GM12878 (cell line): ENCODE measurements around the gene IPO5.

Experiments used
- CTCF ChIP-seq, 3 experiments: IDR thresholded peaks in 2 of 3; conservative IDR thresholded peaks in 1 of 3; 2 replicates each; pipeline ENCODE4 v1.5.1; 2011; ENCODE audit warnings: low read depth in 3 of 3, low read length in 3 of 3, mild to moderate bottlenecking in 3 of 3, control low read depth in 2 of 3, moderate library complexity in 2 of 3, inconsistent platforms in 1 of 3, mixed read lengths in 1 of 3; ENCODE audit not compliant: control insufficient read depth in 2 of 3, insufficient read depth in 1 of 3; ENCODE audit errors: extremely low read depth in 1 of 3
- EED ChIP-seq: sonication (generic); IDR thresholded peaks from 2 replicates; pipeline ENCODE4 v1.6.1; 2016; ENCODE audit warnings: antibody characterized with exemption, low read depth
- ETV6 ChIP-seq, 2 experiments: fragments of 450-650 bp in 1 of 2; IDR thresholded peaks in 1 of 2; conservative IDR thresholded peaks in 1 of 2; 2 replicates each; pipeline ENCODE4 v1.6.1; 2014; ENCODE audit warnings: antibody characterized with exemption in 1 of 2, borderline replicate concordance in 1 of 2, low read depth in 1 of 2, mild to moderate bottlenecking in 1 of 2, moderate library complexity in 1 of 2
- EZH2 ChIP-seq: IDR thresholded peaks from 2 replicates; pipeline ENCODE4 v1.6.1; 2012; ENCODE audit warnings: low read depth, mild to moderate bottlenecking, control low read depth, inconsistent platforms, low read length, borderline replicate concordance; ENCODE audit not compliant: control insufficient read depth
- GABPA ChIP-seq: IDR thresholded peaks from 2 replicates; pipeline ENCODE4 v1.6.1; 2014; ENCODE audit warnings: antibody characterized with exemption, low read depth, mild to moderate bottlenecking, inconsistent platforms
- MYC ChIP-seq: IDR thresholded peaks from 2 replicates; pipeline ENCODE4 v1.6.1; 2011; ENCODE audit warnings: mild to moderate bottlenecking, low read length, moderate library complexity, inconsistent platforms; ENCODE audit not compliant: insufficient read depth, insufficient replicate concordance, insufficient read length, severe bottlenecking
- NFYA ChIP-seq: IDR thresholded peaks from 2 replicates; pipeline ENCODE4 v1.6.1; 2011; ENCODE audit warnings: low read depth, mild to moderate bottlenecking, low read length, improper control_type of control experiment, borderline replicate concordance
- POLR2A ChIP-seq: IDR thresholded peaks from 2 replicates; pipeline ENCODE4 v1.6.1; 2011; ENCODE audit warnings: low read depth, mild to moderate bottlenecking, low read length
- RCOR1 ChIP-seq: conservative IDR thresholded peaks from 2 replicates; pipeline ENCODE4 v1.6.1; 2012; ENCODE audit warnings: low read depth, low read length, improper control_type of control experiment
- REST ChIP-seq: IDR thresholded peaks from 2 replicates; pipeline ENCODE4 v1.6.1; 2012; ENCODE audit warnings: mild to moderate bottlenecking, low read depth, low read length
- TAF1 ChIP-seq: IDR thresholded peaks from 2 replicates; pipeline ENCODE4 v1.6.1; 2011; ENCODE audit warnings: mild to moderate bottlenecking, low read depth, low read length, borderline replicate concordance
- YY1 ChIP-seq: IDR thresholded peaks from 2 replicates; pipeline ENCODE4 v1.6.1; 2011; ENCODE audit warnings: low read depth, mild to moderate bottlenecking, low read length
- ZNF274 ChIP-seq: IDR thresholded peaks from one replicate; pipeline ENCODE4 v1.8.0; 2011; ENCODE audit not compliant: insufficient read length, insufficient read depth

- TF ChIP-seq NFYA (no peak), ETV6 (conservative IDR thresholded peaks at IDR 0.05 in 1 of 2, IDR thresholded peaks at IDR 0.05 in 1 of 2; ENCODE audit: borderline replicate concordance in 1 of 2, low read depth in 1 of 2) (no peak), GABPA (no peak), CTCF (IDR thresholded peaks at IDR 0.05 in 2 of 3, conservative IDR thresholded peaks at IDR 0.05 in 1 of 3; ENCODE audit: control insufficient read depth in 2 of 3, extremely low read depth in 1 of 3, insufficient read depth in 1 of 3, low read depth in 3 of 3, low read length in 3 of 3) (no peak), TAF1 (no peak), REST (no peak), ZNF274 (no peak), YY1 (no peak), EED (no peak), MYC (no peak), EZH2 (no peak), POLR2A (no peak), RCOR1 (no peak)
These were observed 86.5 kb downstream of the IPO5 start for GRCh38 chr13:98039964-98040363.
